Heart left ventricle (tissue), 13 donors: ENCODE data around the gene INSIG1.

Source experiments
- CTCF ChIP-seq, 12 donors: fragments of 200-600 bp; sonication (generic) in 4 of 12; IDR thresholded peaks; one replicate each; pipeline versions ENCODE4 v1.5.0 to v1.8.0; 2018 to 2022; ENCODE audit warnings: antibody characterized with exemption in 12 of 12, mild to moderate bottlenecking in 5 of 12
- POLR2A ChIP-seq, 2 donors: fragments of 450-650 bp; IDR thresholded peaks; one replicate each; pipeline ENCODE4 v1.6.1; 2017; ENCODE audit warnings: antibody characterized with exemption in 2 of 2, mild to moderate bottlenecking in 2 of 2, moderate library complexity in 2 of 2
- donor health status: ischemic (EF 13 %, LVEDD 7.1; RV severe dilation, severe dysfunction).
- donor health status: DM: no; HTN: yes; CAD: no.
- donor health status: DM: no; HTN: no; CAD: no.
- donor health status: ischemic (EF 25% LVEDD 6.9; RV normal size, moderate dysfunction).
- donor health status: ischemic (EF 25% LVEDD 5.7; RV mildly dilated, moderate dysfunction).
- donor health status: ischemic (EF 35%, LVEDD 5.7; RV mildly dilated, moderate dysfunction).
- donor health status: nonischemic (EF 11% LVEDD 7.7; RV severe dilation, severe dysfunction).
- donor health status: DM: yes; HTN: yes; CAD: no.
- donor health status: PGD.
- donor health status: ischemic (EF 29% LVEDD 5.4; RV normal size, mild dysfunction).
- donor health status: nonischemic (EF 23%, LVEDD 6.1; RV moderate dilation, normal function).

GRCh38 chr7:155266440-155266839 is 31.2 kb upstream of the INSIG1 start:
- TF ChIP-seq POLR2A (IDR thresholded peaks at IDR 0.05) (no peak), CTCF (IDR thresholded peaks at IDR 0.05) (no peak)
